Measurements from ENCODE around the gene KRT83.
A peak's percentile ranks its signal among the peaks of the same experiment; 100 is the strongest.

GRCh38 chr12:52279422-52280318 lies 41.5 kb downstream of the KRT83 start:
- TF ChIP-seq CTCF (IDR thresholded peaks at IDR 0.05) (peak in 1 of 6 experiments; percentile 32), POLR2A (IDR thresholded peaks at IDR 0.05) (no peak)
